GM12875 (cell line): ENCODE measurements around the gene KRTAP10-5.

Experiments used
- H3K4me3 ChIP-seq: one replicate; pipeline ENCODE4 v1.5.1; 2011; ENCODE audit warnings: low read depth, low read length, control low read depth
- TF ChIP-seq, protein P1 (sequence below): IDR thresholded peaks from 2 replicates; pipeline ENCODE4 v1.5.1; 2011; ENCODE audit warnings: low read depth, mild to moderate bottlenecking, control low read depth, inconsistent platforms, low read length, moderate library complexity, borderline replicate concordance; ENCODE audit not compliant: insufficient read depth

Gene KRTAP10-5

DNA sequence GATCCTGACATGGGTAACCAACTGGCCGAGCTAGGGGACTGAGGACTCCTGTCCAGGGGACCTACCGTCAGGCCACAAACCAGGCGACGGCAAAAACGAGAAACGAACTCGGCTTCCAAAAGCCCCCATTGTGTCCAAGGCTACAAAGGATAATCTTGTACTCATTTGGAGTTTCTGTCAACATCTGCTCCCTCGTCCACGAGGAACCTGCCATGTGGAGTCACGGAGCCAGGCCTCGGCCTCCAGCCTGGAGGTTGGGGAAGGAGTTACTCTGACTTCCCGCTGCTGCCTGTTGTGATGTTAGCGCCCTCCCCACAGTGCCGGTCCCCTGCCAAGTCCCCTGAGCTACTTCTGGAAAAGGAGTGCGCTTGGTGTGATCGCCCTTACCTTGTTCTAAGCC, 47.7 kb downstream of the KRTAP10-5 start:
- H3K4me3 ChIP-seq = no peak overlapping the region
- TF ChIP-seq, protein P1, sequence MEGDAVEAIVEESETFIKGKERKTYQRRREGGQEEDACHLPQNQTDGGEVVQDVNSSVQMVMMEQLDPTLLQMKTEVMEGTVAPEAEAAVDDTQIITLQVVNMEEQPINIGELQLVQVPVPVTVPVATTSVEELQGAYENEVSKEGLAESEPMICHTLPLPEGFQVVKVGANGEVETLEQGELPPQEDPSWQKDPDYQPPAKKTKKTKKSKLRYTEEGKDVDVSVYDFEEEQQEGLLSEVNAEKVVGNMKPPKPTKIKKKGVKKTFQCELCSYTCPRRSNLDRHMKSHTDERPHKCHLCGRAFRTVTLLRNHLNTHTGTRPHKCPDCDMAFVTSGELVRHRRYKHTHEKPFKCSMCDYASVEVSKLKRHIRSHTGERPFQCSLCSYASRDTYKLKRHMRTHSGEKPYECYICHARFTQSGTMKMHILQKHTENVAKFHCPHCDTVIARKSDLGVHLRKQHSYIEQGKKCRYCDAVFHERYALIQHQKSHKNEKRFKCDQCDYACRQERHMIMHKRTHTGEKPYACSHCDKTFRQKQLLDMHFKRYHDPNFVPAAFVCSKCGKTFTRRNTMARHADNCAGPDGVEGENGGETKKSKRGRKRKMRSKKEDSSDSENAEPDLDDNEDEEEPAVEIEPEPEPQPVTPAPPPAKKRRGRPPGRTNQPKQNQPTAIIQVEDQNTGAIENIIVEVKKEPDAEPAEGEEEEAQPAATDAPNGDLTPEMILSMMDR = no peak

DNA sequence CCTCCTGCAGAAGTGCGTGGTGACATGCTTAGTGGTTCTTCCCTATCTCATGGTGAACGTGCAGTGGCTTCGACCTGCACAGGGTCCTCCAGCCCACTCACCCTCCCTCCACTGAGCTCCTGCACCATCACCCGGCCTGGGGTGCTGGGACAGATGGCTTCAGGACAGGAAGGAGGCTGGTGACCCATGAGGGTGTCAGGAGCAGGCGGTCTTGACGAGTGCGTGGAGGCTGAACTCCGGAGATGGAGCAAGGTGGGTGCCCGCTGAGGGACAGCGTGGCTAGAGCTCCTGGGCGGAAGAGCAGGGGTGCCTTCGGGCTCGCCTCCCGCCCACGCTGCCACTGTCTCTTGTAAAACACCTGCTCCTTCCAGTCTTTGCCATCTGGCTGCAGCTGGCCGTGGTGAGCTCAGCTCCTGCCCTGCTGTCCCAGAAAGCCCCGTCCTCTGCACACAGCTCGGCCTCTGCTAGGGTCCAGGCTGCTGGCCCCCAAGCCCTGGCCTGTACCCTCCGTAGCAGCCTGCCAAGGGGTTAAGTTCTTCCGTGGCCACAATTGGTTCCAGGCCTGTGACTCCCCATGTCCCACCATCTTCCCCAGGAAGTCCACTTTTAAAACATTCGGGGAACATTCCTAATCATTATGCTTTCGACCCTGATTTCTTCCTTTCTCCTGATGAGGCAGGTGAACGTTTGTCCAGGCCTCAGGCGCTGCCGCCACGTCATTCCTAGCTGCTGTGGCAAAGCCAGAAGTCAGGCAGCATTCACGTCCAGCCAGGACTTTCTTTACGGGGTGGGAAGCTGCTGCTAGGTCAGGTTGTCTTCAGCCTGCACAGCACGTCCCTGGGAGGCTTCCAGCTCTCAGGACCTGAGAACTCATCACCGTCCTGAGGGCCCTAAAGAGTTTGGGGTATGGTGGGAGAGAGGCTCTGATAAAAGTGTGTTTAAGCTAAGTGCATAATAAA, 48.5 kb downstream of the KRTAP10-5 start:
- no peak overlapping the region for H3K4me3 ChIP-seq
- TF ChIP-seq, protein P1 = no peak

DNA sequence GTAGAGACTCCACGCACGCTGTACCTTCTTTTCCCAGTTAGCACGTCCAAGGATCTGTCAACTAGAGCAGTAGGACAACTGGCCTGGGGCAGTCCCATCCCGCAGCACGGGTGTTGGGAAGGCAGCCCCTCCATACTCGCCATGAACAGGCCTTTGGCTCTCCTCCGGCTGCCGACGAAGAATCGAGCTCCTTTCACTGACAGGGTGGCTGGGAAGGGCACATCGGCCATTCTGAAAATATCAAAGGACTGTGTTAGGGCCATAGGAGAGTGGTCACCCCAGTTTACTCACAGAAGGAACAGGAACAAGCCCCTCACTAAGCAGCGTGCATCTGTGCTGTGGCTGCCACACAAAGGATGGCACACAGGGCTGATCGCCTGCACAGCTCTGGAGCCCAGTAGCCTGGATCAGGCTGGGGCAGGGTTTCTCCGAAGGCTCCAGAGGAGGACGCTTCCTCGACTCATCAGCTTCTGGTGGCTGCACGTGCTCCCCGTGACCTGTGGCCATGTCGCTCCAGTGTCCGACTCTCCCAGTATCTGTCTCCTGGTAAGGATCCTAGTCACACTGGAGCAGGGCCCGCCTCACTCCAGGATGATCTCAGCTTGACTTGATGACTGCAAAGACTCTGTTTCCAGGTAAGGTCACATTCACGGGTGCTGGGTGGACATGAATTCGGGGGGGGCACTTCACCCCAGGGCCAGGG, 49.4 kb downstream of the KRTAP10-5 start:
- TF ChIP-seq, protein P1 = no peak
- no peak overlapping the region for H3K4me3 ChIP-seq

DNA sequence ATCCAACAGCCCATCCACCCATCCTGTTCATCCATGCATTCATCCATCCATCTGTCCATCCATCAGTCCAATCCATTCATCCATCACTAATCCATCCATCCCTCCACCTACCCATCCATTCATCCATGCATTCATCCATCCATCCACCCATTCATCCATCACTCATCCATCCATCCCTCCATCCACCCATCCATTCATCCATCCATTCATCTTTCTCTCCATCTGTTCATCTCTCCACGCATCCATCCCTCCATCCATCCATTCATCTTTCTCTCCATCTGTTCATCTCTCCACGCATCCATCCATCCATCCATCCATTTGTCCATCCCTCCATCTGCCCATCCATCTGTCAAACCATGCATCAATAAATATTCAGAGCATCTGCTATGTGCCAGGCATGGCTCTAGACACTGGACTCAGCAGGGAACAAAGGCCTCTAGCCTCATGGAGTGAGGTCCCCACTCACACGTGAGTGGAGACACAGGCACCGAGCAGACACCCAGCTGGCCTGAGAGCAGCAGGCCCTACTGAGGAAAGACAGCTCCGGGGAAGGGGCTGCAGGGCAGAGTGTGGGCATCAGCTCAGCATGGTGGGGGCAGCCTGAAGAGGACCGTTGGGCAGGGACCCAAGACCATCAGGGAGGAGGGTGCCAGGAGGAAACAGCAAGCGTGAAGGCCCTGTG, 50.0 kb downstream of the KRTAP10-5 start:
- no peak overlapping the region for H3K4me3 ChIP-seq
- TF ChIP-seq, protein P1 = no peak

DNA sequence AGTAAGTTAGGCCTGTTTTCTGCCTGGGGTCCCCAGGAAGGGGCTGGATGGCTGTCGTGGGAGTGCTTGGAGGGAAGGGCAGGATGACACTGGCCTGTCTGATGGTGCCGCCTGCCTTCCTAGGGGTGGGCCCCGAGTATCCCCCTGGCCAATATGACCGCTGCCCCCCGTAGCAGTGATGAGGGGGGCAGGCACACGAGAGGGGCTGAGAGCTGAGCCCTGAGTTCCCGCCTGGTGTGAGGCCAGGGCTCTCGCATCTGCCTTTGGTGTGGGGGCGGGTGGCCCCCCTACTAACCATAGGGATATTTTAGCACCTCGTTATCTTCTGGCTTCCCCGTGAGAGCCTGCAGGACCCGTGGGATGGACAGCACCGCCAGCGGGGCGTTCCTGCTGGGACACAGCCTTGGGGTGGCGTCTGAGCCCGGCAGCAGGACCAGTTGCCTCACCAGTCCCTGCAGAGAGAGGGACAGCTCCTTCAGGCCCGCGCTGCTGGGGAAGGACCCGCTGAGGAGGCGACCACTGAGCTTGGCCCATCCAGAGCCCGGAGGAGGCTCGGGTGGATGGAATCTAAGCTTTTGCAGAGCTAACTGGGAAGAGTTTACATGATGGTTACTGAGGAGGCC, 50.8 kb downstream of the KRTAP10-5 start:
- H3K4me3 ChIP-seq = no peak overlapping the region
- TF ChIP-seq, protein P1 = no peak
